Peyer's patch (tissue), 4 donors: ENCODE data around the gene CGNL1. TPM values are rescaled to one million over a fixed set of nuclear protein-coding genes. Genes with fewer than 3 reads are reported as not detected.

ENCODE experiments used
- DNase-seq, 3 donors: peaks; one replicate each; pipeline ENCODE4 v3.0.0-alpha.2; 2017 to 2019
- H3K27ac ChIP-seq, 4 donors: fragments of 200-600 bp; sonication (generic); one replicate each; pipeline ENCODE4 v1.5.1; 2016 to 2019
- H3K27me3 ChIP-seq, 2 donors: fragments of 200-600 bp; sonication (generic); one replicate each; pipeline ENCODE4 v1.5.1; 2019
- H3K36me3 ChIP-seq, 3 donors: fragments of 200-600 bp; sonication (generic); one replicate each; pipeline ENCODE4 v1.5.1; 2016 to 2019
- H3K4me1 ChIP-seq, 4 donors: fragments of 200-600 bp; sonication (generic); one replicate each; pipeline ENCODE4 v1.5.1; 2016 to 2019
- H3K4me3 ChIP-seq, 4 donors: fragments of 200-600 bp; sonication (generic); 1 replicate in 3 of 4; 2 replicates in 1 of 4; pipeline ENCODE4 v1.5.1; 2016 to 2019; ENCODE audit warnings: mild to moderate bottlenecking in 1 of 4
- H3K9me3 ChIP-seq, 4 donors: fragments of 200-600 bp; sonication (generic); one replicate each; pipeline ENCODE4 v1.5.1; 2016 to 2019; ENCODE audit warnings: mild to moderate bottlenecking in 1 of 4
- POLR2A ChIP-seq, 2 donors: fragments of 450-650 bp; IDR thresholded peaks; one replicate each; pipeline ENCODE4 v1.5.1; 2017; ENCODE audit warnings: antibody characterized with exemption in 2 of 2, mild to moderate bottlenecking in 2 of 2, moderate library complexity in 2 of 2
- total RNA-seq, 4 donors: library from RNA; depleted of rRNA; stranded (reverse); fragments of >200 nt; gene quantifications; one replicate each; pipeline ENCODE4 v1.1.0, GENCODE V29; 2016
- TF ChIP-seq, protein P1 (sequence below), 6 experiments: fragments of 450-650 bp in 4 of 6; fragments of 200-600 bp in 2 of 6; sonication (generic) in 1 of 6; IDR thresholded peaks; one replicate each; pipeline ENCODE4 v1.5.1; 2017 to 2019; ENCODE audit warnings: antibody characterized with exemption in 6 of 6, mild to moderate bottlenecking in 3 of 6, moderate library complexity in 1 of 6

CGNL1 gene
- total RNA-seq, 4 donors from 2014 or later: 1.2 to 9.9 (median 2.1) TPM

DNA sequence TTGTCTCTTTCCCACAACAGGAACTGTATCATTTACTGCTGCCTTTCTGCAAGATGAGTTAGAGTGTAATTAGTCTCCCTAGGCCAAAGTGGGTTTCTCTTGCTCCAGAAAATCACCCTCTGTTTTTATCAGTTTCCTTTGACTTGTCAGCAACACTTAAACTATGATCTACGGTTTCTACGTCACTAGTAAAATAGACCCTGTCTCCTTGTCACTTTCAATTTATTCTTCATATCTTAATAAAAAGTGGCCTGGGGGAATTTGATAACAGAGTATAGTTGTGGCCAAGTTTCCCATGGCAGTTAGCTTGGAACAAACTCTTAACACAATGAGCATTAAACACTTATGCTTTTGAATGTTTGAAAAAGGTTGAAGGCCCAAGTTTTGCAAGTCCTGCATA, 79.6 kb downstream of the CGNL1 start:
- H3K27me3 ChIP-seq: no peaks in the 10 kb centered on the region
- H3K9me3 ChIP-seq: no peaks in the 10 kb centered on the region
- H3K27ac ChIP-seq: no peak overlapping the region
- no peaks in the 10 kb centered on the region for H3K4me1 ChIP-seq
- TF ChIP-seq POLR2A (IDR thresholded peaks at IDR 0.05): no peak
- TF ChIP-seq, protein P1, sequence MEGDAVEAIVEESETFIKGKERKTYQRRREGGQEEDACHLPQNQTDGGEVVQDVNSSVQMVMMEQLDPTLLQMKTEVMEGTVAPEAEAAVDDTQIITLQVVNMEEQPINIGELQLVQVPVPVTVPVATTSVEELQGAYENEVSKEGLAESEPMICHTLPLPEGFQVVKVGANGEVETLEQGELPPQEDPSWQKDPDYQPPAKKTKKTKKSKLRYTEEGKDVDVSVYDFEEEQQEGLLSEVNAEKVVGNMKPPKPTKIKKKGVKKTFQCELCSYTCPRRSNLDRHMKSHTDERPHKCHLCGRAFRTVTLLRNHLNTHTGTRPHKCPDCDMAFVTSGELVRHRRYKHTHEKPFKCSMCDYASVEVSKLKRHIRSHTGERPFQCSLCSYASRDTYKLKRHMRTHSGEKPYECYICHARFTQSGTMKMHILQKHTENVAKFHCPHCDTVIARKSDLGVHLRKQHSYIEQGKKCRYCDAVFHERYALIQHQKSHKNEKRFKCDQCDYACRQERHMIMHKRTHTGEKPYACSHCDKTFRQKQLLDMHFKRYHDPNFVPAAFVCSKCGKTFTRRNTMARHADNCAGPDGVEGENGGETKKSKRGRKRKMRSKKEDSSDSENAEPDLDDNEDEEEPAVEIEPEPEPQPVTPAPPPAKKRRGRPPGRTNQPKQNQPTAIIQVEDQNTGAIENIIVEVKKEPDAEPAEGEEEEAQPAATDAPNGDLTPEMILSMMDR (IDR thresholded peaks at IDR 0.05): no peak
- H3K36me3 ChIP-seq: no peaks in the 10 kb centered on the region
- DNase-seq: no peak
- no peak overlapping the region for H3K4me3 ChIP-seq

DNA sequence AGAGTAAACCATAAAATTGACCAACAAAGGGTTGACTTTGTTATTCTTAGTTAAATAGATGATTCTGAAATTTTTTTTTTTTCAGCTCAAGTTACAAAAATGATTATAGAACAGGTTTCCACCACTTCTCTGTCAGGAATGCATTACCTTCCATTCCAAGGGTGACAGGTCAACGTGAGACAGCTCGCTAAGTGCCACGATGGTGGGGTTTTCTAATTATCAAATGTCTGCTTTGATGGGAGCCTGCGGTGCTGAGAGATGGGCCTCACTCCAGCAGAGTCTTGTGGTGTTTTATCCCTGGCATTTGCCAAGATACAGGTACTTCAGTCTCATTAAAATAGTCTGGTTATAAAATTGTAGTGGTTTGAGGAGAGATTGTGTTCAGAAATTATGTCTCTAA, 80.3 kb downstream of the CGNL1 start:
- Histone ChIP-seq H3K4me1 (no peaks in the 10 kb centered on the region), H3K4me3 (no peak overlapping the region), H3K36me3 (no peaks in the 10 kb centered on the region), H3K27me3 (no peaks in the 10 kb centered on the region), H3K27ac (no peak overlapping the region), H3K9me3 (no peaks in the 10 kb centered on the region)
- DNase-seq: no peak
- TF ChIP-seq, protein P1 (IDR thresholded peaks at IDR 0.05): no peak
- no peak for TF ChIP-seq POLR2A (IDR thresholded peaks at IDR 0.05)

DNA sequence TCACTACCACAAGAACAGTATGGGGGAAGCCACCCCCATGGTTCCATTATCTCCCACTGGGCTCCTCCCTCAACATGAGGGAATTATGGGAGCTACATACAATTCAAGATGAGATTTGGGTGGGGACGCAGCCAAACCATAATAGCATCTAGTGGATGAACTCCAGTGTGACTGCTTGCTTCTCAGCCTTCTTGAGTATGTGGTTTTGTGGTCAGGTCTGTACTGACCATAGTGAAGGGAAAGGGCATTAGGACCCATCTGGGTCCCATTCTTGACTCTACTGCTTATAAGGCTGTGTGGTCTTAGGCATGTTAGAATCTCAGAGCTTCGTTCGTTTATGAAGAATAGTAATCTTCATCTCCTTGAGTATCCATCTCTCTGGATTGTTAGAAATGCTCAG, 81.4 kb downstream of the CGNL1 start:
- no peak for TF ChIP-seq POLR2A (IDR thresholded peaks at IDR 0.05)
- TF ChIP-seq, protein P1 (IDR thresholded peaks at IDR 0.05): no peak
- Histone ChIP-seq H3K27me3 (no peaks in the 10 kb centered on the region), H3K27ac (no peak overlapping the region), H3K9me3 (no peaks in the 10 kb centered on the region), H3K4me3 (no peak overlapping the region), H3K36me3 (no peaks in the 10 kb centered on the region), H3K4me1 (no peaks in the 10 kb centered on the region)
- DNase-seq: no peak

DNA sequence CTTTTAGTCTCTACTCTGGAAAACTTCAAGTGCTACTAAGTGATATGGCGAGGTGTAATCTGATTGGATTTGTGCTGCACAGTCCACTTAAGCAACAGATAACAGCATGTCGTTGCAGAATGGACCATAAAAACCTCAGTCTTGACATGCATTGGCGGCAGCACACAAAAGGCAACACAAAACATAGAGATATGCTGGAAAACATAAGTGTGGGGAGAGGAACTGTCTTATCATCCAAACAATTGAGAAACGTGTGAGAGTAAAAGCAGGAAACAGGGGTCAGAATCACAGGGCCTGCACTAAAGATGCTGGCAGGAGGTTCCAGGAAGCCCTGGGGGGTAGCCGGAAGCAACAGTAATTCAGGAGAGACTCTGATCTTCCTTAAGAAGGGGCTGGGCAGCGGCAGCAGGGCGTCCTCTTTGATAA, 82.1 kb downstream of the CGNL1 start:
- no peaks in the 10 kb centered on the region for H3K9me3 ChIP-seq
- no peak overlapping the region for H3K27ac ChIP-seq
- H3K27me3 ChIP-seq: no peaks in the 10 kb centered on the region
- no peaks in the 10 kb centered on the region for H3K36me3 ChIP-seq
- H3K4me3 ChIP-seq: no peak overlapping the region
- H3K4me1 ChIP-seq: no peaks in the 10 kb centered on the region
- TF ChIP-seq, protein P1 (IDR thresholded peaks at IDR 0.05): no peak
- no peak for DNase-seq

DNA sequence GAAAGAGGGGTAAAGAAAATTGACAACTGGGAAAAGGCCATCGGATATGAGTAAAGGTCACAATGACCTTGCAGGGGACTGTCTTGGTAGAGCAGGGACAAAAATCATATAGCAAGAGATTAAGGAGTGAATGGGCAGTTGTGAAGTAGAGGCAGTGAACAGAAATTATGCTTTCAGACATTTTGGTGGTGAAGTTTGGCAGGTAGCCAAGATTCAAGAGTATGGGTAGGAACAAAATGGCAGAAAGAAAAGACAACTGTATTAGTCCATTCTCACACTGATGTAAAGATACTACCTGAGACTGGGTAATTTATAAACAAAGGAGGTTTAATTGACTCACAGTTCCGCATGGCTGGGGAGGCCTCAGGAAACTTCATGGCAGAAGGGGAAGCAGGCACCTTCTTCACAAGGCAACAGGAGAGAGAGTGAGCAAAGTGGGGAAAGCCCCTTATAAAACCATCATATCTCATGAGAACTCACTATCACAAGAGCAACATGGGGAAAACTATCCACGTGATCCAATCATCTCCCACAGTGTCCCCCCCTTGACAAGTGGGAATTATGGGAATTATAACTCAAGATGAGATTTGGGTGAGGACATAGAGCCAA, 84.0 kb downstream of the CGNL1 start:
- Histone ChIP-seq H3K4me1 (no peaks in the 10 kb centered on the region), H3K4me3 (no peak overlapping the region), H3K9me3 (no peaks in the 10 kb centered on the region), H3K36me3 (no peaks in the 10 kb centered on the region), H3K27me3 (no peaks in the 10 kb centered on the region), H3K27ac (no peak overlapping the region)
- TF ChIP-seq, protein P1 (IDR thresholded peaks at IDR 0.05): no peak
- no peak for TF ChIP-seq POLR2A (IDR thresholded peaks at IDR 0.05)
- no peak for DNase-seq

DNA sequence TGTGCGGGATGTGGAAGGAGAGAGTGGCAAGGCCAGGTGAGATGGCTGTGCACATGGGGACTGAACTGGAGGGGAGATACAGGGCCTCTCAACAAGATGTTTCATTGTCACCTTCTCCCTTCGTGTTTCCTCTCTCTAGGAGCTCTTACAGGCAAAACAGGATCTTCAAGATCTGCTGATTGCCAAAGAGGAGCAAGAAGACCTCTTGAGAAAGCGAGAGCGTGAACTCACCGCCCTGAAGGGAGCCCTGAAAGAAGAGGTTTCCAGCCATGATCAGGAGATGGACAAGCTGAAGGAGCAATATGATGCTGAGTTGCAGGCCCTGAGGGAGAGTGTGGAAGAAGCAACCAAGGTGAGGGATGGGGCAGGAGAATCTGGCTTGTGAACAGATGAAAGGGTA, 85.2 kb downstream of the CGNL1 start:
- Histone ChIP-seq H3K27ac (no peak overlapping the region), H3K36me3 (no peaks in the 10 kb centered on the region), H3K4me3 (no peak overlapping the region), H3K4me1 (no peaks in the 10 kb centered on the region), H3K27me3 (no peaks in the 10 kb centered on the region), H3K9me3 (no peaks in the 10 kb centered on the region)
- no peak for TF ChIP-seq POLR2A (IDR thresholded peaks at IDR 0.05)
- TF ChIP-seq, protein P1 (IDR thresholded peaks at IDR 0.05): no peak
- no peak for DNase-seq
